ENCODE measurements around the gene DNAH3.

DNA sequence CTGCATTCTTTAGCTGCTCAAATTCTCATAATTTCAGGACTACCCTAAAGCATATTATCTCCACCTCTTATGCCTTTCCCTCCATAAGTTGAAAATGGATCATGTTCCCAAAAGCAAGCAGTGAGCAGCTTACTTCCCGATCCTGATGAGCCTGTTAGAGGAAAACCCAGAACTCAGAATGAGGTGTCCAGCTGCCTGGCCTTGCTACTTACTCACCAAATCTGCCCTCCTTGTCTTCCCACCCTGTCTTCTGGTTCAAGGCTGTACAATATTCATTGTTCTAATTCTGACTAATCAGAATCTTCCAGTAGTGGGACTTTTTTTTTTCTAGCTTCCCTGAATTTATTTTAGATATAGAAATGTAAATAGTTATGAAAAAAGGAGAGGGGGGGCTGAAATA is 239.3 kb downstream of the DNAH3 start:
- TF ChIP-seq POLR2A (IDR thresholded peaks at IDR 0.05) (no peak), CTCF (IDR thresholded peaks at IDR 0.05) (no peak)
